ENCODE measurements around the gene DAZ1.
"Not testable (repeated sequence)": the region's sequence is repeated elsewhere in the genome, so short reads cannot be mapped to it uniquely, and the experiment has no call there.

DAZ1 gene

GRCh38 chrY:23198908-23199307, at the start of gene DAZ1:
TSS of gene DAZ1 (minus strand) at chrY:23199008. CDS start at chrY:23198800, 208 bp downstream.
- not testable (repeated sequence) for DNase-seq (ENCODE audit: low read depth)

- not testable (repeated sequence) for DNase-seq (ENCODE audit: low read depth)
Observed at GRCh38 chrY:23219233-23219632, 20.4 kb upstream of the DAZ1 start, which contains the start of gene DAZ2. TSS of gene DAZ2 (plus strand) at chrY:23219533. CDS start at chrY:23219741, 208 bp downstream.

GRCh38 chrY:23210681-23211080, 11.9 kb upstream of the DAZ1 start:
- not testable (repeated sequence) for DNase-seq (ENCODE audit: low read depth)

GRCh38 chrY:23209802-23210495, 11.1 kb upstream of the DAZ1 start:
- not testable (repeated sequence) for DNase-seq (ENCODE audit: low read depth)

GRCh38 chrY:23207455-23207854, 8.6 kb upstream of the DAZ1 start:
- DNase-seq (ENCODE audit: low read depth), result not testable (repeated sequence)

All from T-helper 22 cell (primary cell).